Measurements from ENCODE around the gene HPF1. TPM values are rescaled to one million over a fixed set of nuclear protein-coding genes. Genes with fewer than 3 reads are reported as not detected.
"Not testable (repeated sequence)": the region's sequence is repeated elsewhere in the genome, so short reads cannot be mapped to it uniquely, and the experiment has no call there.

The HPF1 gene
- polyA plus RNA-seq (ENCODE audit: low read depth in 6 of 6), result 10 to 100 TPM; 24.8 to 42.4 (median 30.6) TPM

- ATAC-seq (ENCODE audit: low read depth in 2 of 2), result peak; percentile 92 to 94
- Mint-ChIP-seq H3K4me1 (peaks cover 19 to 31% (median 25%) of the 10 kb centered on the region in 3 donors), H3K4me3 (peak within 1 kb of the TSS; percentile 79 to 94 (median 88))
These were observed at the start of gene HPF1 for GRCh38 chr4:169757575-169758184. HPF1 (minus strand) TSS chr4:169757944; CDS start chr4:169757877, 67 bp downstream.

DNA sequence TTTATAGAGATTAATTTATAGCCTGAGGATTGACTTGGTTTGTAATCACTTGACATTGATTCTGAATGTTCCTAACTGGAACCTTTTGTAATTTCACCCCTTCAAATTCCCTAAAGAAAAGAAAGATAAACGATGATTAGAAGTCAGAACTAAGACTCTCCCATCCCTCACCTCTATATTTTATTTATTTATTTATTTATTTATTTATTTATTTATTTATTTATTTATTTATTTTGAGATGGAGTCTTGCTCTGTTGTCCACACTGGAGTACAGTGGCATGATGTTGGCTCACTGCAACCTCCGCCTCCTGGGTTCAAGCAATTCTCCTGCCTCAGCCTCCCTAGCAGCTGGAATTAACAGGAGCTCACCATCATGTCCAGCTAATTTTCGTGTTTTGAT lies 49.0 kb upstream of the HPF1 start:
- DNase-seq; H3K4me3 Mint-ChIP-seq; H3K27ac Mint-ChIP-seq; H3K4me1 Mint-ChIP-seq; H3K36me3 Mint-ChIP-seq; ATAC-seq (ENCODE audit: low read depth in 2 of 2): not testable (repeated sequence)
- Mint-ChIP-seq H3K27me3 (peaks cover 4 to 10% (median 9%) of the 10 kb centered on the region in 3 donors), H3K9me3 (peaks cover 0 to 12% (median 2%) of the 10 kb centered on the region in 7 donors)

More at GRCh38 chr4:169757575-169758184, at the start of gene HPF1:
- DNase-seq, result peak; percentile 88
- no peaks in the 10 kb centered on the region for H3K27me3 Mint-ChIP-seq
- peak within 1 kb of the TSS; percentile 3 to 93 (median 83) for H3K27ac Mint-ChIP-seq
- no peaks in the 10 kb centered on the region for H3K36me3 Mint-ChIP-seq
- H3K9me3 Mint-ChIP-seq, result no peaks in the 10 kb centered on the region

DNA sequence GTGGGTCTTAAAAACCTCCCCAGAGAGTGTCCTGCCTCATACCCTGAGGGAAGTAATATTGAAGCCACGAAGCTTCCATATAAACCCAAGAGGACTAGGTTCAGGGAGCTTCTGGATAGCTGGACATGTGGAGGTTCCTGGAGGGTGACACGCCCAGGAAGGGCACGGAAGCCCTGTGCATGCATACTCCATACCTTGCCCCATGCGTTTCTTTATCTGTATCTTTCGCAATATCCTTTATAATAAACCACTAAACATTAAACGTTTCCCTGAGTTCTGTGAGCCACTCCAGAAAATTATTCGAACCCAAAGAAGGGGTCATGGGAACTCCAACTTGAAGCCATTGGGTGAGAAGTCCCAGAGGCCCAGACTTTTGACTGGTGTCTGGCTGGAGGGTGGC lies 45.7 kb upstream of the HPF1 start:
- Mint-ChIP-seq H3K27ac (no peak overlapping the region), H3K27me3 (peaks cover 0 to 12% (median 9%) of the 10 kb centered on the region in 3 donors), H3K9me3 (peaks cover 0 to 12% (median 2%) of the 10 kb centered on the region in 7 donors)

GRCh38 chr4:169802873-169803272 lies 45.1 kb upstream of the HPF1 start:
- Mint-ChIP-seq H3K4me3 (no peak overlapping the region), H3K36me3 (no peaks in the 10 kb centered on the region), H3K4me1 (no peaks in the 10 kb centered on the region), H3K9me3 (peaks cover 0 to 12% (median 2%) of the 10 kb centered on the region in 7 donors), H3K27ac (no peak overlapping the region), H3K27me3 (peaks cover 0 to 17% (median 12%) of the 10 kb centered on the region in 3 donors)
- peak in 1 of 2 donors; percentile 49 for ATAC-seq (ENCODE audit: low read depth in 2 of 2)
- DNase-seq, result no peak

More for the DNA sequence above, 45.7 kb upstream of the HPF1 start:
- Mint-ChIP-seq H3K36me3 (no peaks in the 10 kb centered on the region), H3K4me1 (no peaks in the 10 kb centered on the region), H3K4me3 (no peak overlapping the region)
- DNase-seq, result no peak
- ATAC-seq (ENCODE audit: low read depth in 2 of 2), result no peak

GRCh38 chr4:169800541-169800940 lies 42.8 kb upstream of the HPF1 start:
- no peak overlapping the region for H3K27ac Mint-ChIP-seq
- no peaks in the 10 kb centered on the region for H3K36me3 Mint-ChIP-seq
- peaks cover 5 to 34% (median 27%) of the 10 kb centered on the region in 3 donors for H3K27me3 Mint-ChIP-seq
- no peak overlapping the region for H3K4me3 Mint-ChIP-seq
- peaks cover 0 to 5% (median 2%) of the 10 kb centered on the region in 7 donors for H3K9me3 Mint-ChIP-seq
- DNase-seq, result no peak
- ATAC-seq (ENCODE audit: low read depth in 2 of 2), result no peak
- H3K4me1 Mint-ChIP-seq, result no peaks in the 10 kb centered on the region

GRCh38 chr4:169799260-169799659 lies 41.5 kb upstream of the HPF1 start:
- DNase-seq, result no peak
- peaks cover 13 to 45% (median 36%) of the 10 kb centered on the region in 3 donors for H3K27me3 Mint-ChIP-seq

GRCh38 chr4:169795585-169795984 lies 37.8 kb upstream of the HPF1 start:
- peaks cover 26 to 63% (median 54%) of the 10 kb centered on the region in 3 donors for H3K27me3 Mint-ChIP-seq
- H3K36me3 Mint-ChIP-seq, result no peaks in the 10 kb centered on the region
- H3K4me3 Mint-ChIP-seq, result no peak overlapping the region
- no peaks in the 10 kb centered on the region for H3K9me3 Mint-ChIP-seq
- DNase-seq, result no peak
- H3K27ac Mint-ChIP-seq, result no peak overlapping the region
- no peak for ATAC-seq (ENCODE audit: low read depth in 2 of 2)
- peaks cover 0 to 9% (median 6%) of the 10 kb centered on the region in 3 donors for H3K4me1 Mint-ChIP-seq

More at GRCh38 chr4:169799260-169799659, 41.5 kb upstream of the HPF1 start:
- ATAC-seq (ENCODE audit: low read depth in 2 of 2), result no peak
- Mint-ChIP-seq H3K36me3 (no peaks in the 10 kb centered on the region), H3K4me1 (no peaks in the 10 kb centered on the region), H3K4me3 (no peak overlapping the region), H3K9me3 (no peaks in the 10 kb centered on the region), H3K27ac (no peak overlapping the region)

DNA sequence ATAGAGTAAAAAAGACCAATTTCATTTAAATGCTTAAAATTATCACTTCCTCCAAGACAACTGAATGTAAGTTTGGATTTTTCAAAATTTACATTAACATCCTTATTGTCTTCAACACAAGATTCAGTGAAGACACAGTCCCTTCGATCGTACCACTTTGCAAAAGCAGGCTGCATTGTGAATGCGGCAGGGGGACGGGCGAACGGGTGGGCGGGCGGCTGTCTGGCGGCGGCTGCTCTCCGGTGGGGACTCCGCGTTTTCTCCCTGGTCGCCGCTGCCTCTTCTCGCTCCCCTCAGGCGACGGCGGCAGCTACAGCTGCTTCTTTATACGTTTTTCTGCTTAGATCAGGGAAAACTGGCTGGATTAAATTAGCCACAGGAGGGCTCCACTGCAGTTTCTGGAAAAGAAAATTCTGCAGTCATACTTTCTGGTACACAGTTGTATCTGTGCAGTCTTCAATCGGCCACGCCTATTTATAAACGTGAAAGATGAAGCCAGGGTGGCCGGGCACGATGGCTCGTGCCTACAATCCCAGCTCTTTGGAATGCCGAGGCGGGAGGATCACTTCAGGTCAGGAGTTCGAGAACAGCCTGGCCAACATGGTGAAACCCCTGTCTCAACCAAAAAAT lies 33.9 kb upstream of the HPF1 start:
- Mint-ChIP-seq H3K9me3 (peaks cover 0 to 1% (median 0%) of the 10 kb centered on the region in 7 donors), H3K27me3 (peaks cover 62 to 77% (median 73%) of the 10 kb centered on the region in 3 donors), H3K36me3 (no peaks in the 10 kb centered on the region), H3K27ac (peak overlapping the region in 1 of 6 donors; percentile 49), H3K4me1 (peaks cover 0 to 9% (median 6%) of the 10 kb centered on the region in 3 donors), H3K4me3 (peak overlapping the region in 6 of 8 donors; percentile 25 to 81 (median 63))
- ATAC-seq (ENCODE audit: low read depth in 2 of 2), result peak; percentile 34 to 37
- DNase-seq, result no peak

GRCh38 chr4:169791062-169791461 lies 33.3 kb upstream of the HPF1 start:
- no peaks in the 10 kb centered on the region for H3K36me3 Mint-ChIP-seq

GRCh38 chr4:169774466-169775445 lies 17.0 kb upstream of the HPF1 start:
- peak; percentile 64 to 86 for ATAC-seq (ENCODE audit: low read depth in 2 of 2)
- peaks cover 20 to 45% (median 33%) of the 10 kb centered on the region in 3 donors for H3K27me3 Mint-ChIP-seq
- peaks cover 0 to 11% of the 10 kb centered on the region in 2 donors for H3K36me3 Mint-ChIP-seq
- H3K9me3 Mint-ChIP-seq, result peaks cover 0 to 8% (median 2%) of the 10 kb centered on the region in 7 donors
- H3K4me1 Mint-ChIP-seq, result peaks cover 2 to 17% (median 7%) of the 10 kb centered on the region in 3 donors
- H3K4me3 Mint-ChIP-seq, result peak overlapping the region; percentile 30 to 86 (median 72)
- peak; percentile 25 for DNase-seq
- H3K27ac Mint-ChIP-seq, result peak overlapping the region in 1 of 6 donors; percentile 84

More at GRCh38 chr4:169791062-169791461, 33.3 kb upstream of the HPF1 start:
- Mint-ChIP-seq H3K4me3 (peak overlapping the region in 1 of 8 donors; percentile 52), H3K4me1 (peaks cover 0 to 9% (median 6%) of the 10 kb centered on the region in 3 donors), H3K27ac (no peak overlapping the region), H3K9me3 (peaks cover 0 to 1% (median 0%) of the 10 kb centered on the region in 7 donors), H3K27me3 (peaks cover 63 to 78% (median 74%) of the 10 kb centered on the region in 3 donors)
- no peak for DNase-seq
- ATAC-seq (ENCODE audit: low read depth in 2 of 2), result no peak

- DNase-seq (no peak), ATAC-seq (ENCODE audit: low read depth in 2 of 2) (no peak)
- Mint-ChIP-seq H3K4me1 (peaks cover 2 to 17% (median 7%) of the 10 kb centered on the region in 3 donors), H3K9me3 (peaks cover 0 to 14% (median 2%) of the 10 kb centered on the region in 7 donors), H3K36me3 (peaks cover 0 to 11% of the 10 kb centered on the region in 2 donors), H3K4me3 (peak overlapping the region in 2 of 8 donors; percentile 3 to 25), H3K27me3 (peaks cover 20 to 45% (median 33%) of the 10 kb centered on the region in 3 donors), H3K27ac (no peak overlapping the region)
These were observed 16.1 kb upstream of the HPF1 start for GRCh38 chr4:169773889-169774288.

DNA sequence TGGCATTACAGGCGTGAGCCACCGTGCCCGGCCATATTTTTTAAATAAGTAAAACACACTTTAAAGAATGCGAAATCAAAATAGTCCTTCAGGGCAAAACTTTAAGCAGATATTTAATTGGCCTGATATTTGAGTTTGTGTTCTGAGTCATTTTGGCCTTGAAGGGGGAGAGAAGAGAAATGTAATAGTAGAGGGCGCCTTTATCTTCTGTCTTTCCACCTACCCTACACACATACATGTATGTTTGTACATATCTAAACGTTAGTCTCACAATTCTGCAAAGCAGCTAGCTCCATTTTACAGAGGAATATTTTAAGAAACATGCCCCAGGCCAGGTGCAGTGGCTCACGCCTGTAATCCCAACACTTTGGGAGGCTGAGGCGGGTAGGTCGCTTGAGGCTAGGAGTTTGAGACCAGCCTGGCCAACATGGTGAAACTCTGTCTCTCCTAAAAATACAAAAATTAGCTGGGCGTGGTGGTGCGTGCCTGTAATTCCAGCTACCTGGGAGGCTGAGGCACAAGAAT lies 13.9 kb upstream of the HPF1 start:
- not testable (repeated sequence) for H3K4me3 Mint-ChIP-seq; H3K9me3 Mint-ChIP-seq; ATAC-seq (ENCODE audit: low read depth in 2 of 2); H3K27ac Mint-ChIP-seq; DNase-seq
- H3K27me3 Mint-ChIP-seq, result peaks cover 16 to 34% (median 27%) of the 10 kb centered on the region in 3 donors
- H3K36me3 Mint-ChIP-seq, result peaks cover 0 to 11% of the 10 kb centered on the region in 2 donors
- peaks cover 2 to 17% (median 7%) of the 10 kb centered on the region in 3 donors for H3K4me1 Mint-ChIP-seq
